Endothelial cell of umbilical vein (primary cell): ENCODE results near the gene SPEN. TPM values are rescaled to one million over a fixed set of nuclear protein-coding genes. Genes with fewer than 3 reads are reported as not detected.

ENCODE experiments used
- BruUV-seq: library from RNA; stranded (reverse); fragments of 400-500 nt; replicated peaks from 2 replicates; lab custom pipeline; 2021; lab: Mats Ljungman, UMichigan
- CTCF ChIA-PET: fragments of 300-600, 350-600 bp; sonication (Branson Sonifier 250); formaldehyde crosslinking; loops from one replicate; lab custom pipeline; 2021; ENCODE audit warnings: antibody characterized with exemption, inconsistent platforms; lab: Charles Lee
- POLR2A ChIA-PET: fragments of 300-600, 350-600 bp; sonication (Branson Sonifier 250); formaldehyde crosslinking; loops from one replicate; lab custom pipeline; 2021; ENCODE audit warnings: antibody characterized with exemption, inconsistent platforms; lab: Charles Lee
- DNase-seq: peaks from one replicate; pipeline ENCODE4 v3.0.0-alpha.2; 2011; ENCODE audit warnings: low read depth, low spot score
- FAIRE-seq: peaks from 2 replicates; lab custom pipeline; 2011; peaks lifted over from hg19 to GRCh38; lab: Jason Lieb, UNC
- H2AFZ ChIP-seq: 2 replicates; pipeline ENCODE4 v1.6.0; 2012; ENCODE audit warnings: low read depth, low read length, control low read depth, inconsistent platforms
- H3K27ac ChIP-seq: 2 replicates; pipeline ENCODE4 v1.5.1; 2011; ENCODE audit warnings: low read depth, mild to moderate bottlenecking, control low read depth, low read length, moderate library complexity; ENCODE audit not compliant: insufficient read depth
- H3K27me3 ChIP-seq, 2 experiments: 2 replicates each; pipeline versions ENCODE4 v1.6.0 to v1.6.1; 2011; ENCODE audit warnings: low read length in 2 of 2, mixed read lengths in 1 of 2; ENCODE audit not compliant: control insufficient read depth in 2 of 2, insufficient read depth in 2 of 2
- H3K36me3 ChIP-seq, 2 experiments: 2 replicates in 1 of 2; 3 replicates in 1 of 2; pipeline ENCODE4 v1.5.1; 2011; ENCODE audit warnings: low read length in 2 of 2, mild to moderate bottlenecking in 1 of 2, moderate library complexity in 1 of 2; ENCODE audit not compliant: control insufficient read depth in 2 of 2, insufficient read depth in 2 of 2; ENCODE audit errors: extremely low read depth in 1 of 2
- H3K4me1 ChIP-seq: 3 replicates; pipeline ENCODE4 v1.5.1; 2011; ENCODE audit warnings: mild to moderate bottlenecking, low read length; ENCODE audit not compliant: control insufficient read depth, insufficient read depth; ENCODE audit errors: extremely low read depth
- H3K4me2 ChIP-seq: 2 replicates; pipeline ENCODE4 v1.6.1; 2011; ENCODE audit warnings: low read length, control low read depth, mixed read lengths; ENCODE audit not compliant: insufficient read depth
- H3K4me3 ChIP-seq, 3 experiments: fragments of 200-600 bp in 1 of 3; sonication (generic), shearing (Covaris generic) in 1 of 3; replicated peaks in 1 of 3; 2 replicates each; pipeline ENCODE4 v1.5.1; 2011 to 2016; ENCODE audit warnings: control low read depth in 3 of 3, low read length in 3 of 3, mild to moderate bottlenecking in 2 of 3, inconsistent platforms in 1 of 3, low read depth in 1 of 3, moderate library complexity in 1 of 3; ENCODE audit not compliant: insufficient read depth in 1 of 3
- H3K79me2 ChIP-seq: 2 replicates; pipeline ENCODE4 v1.6.0; 2012; ENCODE audit warnings: low read length, inconsistent platforms; ENCODE audit not compliant: control insufficient read depth, insufficient read depth
- H3K9ac ChIP-seq: replicated peaks from 2 replicates; pipeline ENCODE3; 2011; ENCODE audit warnings: low read length, control low read depth; ENCODE audit not compliant: insufficient read depth; ENCODE audit errors: extremely low read depth
- H3K9me1 ChIP-seq: replicated peaks from 3 replicates; pipeline ENCODE4 v1.6.0; 2011; ENCODE audit warnings: mild to moderate bottlenecking, low read length; ENCODE audit not compliant: control insufficient read depth, insufficient read depth; ENCODE audit errors: extremely low read depth
- H3K9me3 ChIP-seq: replicated peaks from 2 replicates; pipeline ENCODE4 v1.5.1; 2012; ENCODE audit warnings: low read length, inconsistent platforms; ENCODE audit not compliant: control insufficient read depth, insufficient read depth
- H4K20me1 ChIP-seq: replicated peaks from 2 replicates; pipeline ENCODE3; 2011; ENCODE audit warnings: mild to moderate bottlenecking, low read length; ENCODE audit not compliant: control insufficient read depth, insufficient read depth; ENCODE audit errors: extremely low read depth
- EZH2 ChIP-seq: IDR thresholded peaks from 2 replicates; pipeline ENCODE4 v1.6.1; 2012; ENCODE audit warnings: borderline replicate concordance, low read depth, mild to moderate bottlenecking, moderate library complexity, low read length, inconsistent platforms; ENCODE audit not compliant: severe bottlenecking
- FOS ChIP-seq: IDR thresholded peaks from 2 replicates; pipeline ENCODE4 v1.6.1; 2011; ENCODE audit warnings: mild to moderate bottlenecking, low read length, moderate library complexity, borderline replicate concordance; ENCODE audit not compliant: insufficient read depth
- GATA2 ChIP-seq: IDR thresholded peaks from 2 replicates; pipeline ENCODE4 v1.7.0; 2011; ENCODE audit warnings: low read depth, mild to moderate bottlenecking, moderate library complexity, mixed read lengths, low read length; ENCODE audit not compliant: insufficient read length, insufficient read depth
- JUN ChIP-seq: IDR thresholded peaks from 2 replicates; pipeline ENCODE4 v1.6.1; 2011; ENCODE audit warnings: borderline replicate concordance, low read depth; ENCODE audit not compliant: insufficient read length, insufficient read depth
- MYC ChIP-seq: IDR thresholded peaks from one replicate; pipeline ENCODE4 v1.6.1; 2011; ENCODE audit warnings: mild to moderate bottlenecking, low read depth, low read length
- POLR2A ChIP-seq: IDR thresholded peaks from 2 replicates; pipeline ENCODE4 v1.6.1; 2012; ENCODE audit warnings: low read depth, mild to moderate bottlenecking, control low read depth, low read length
- POLR2AphosphoS5 ChIP-seq: IDR thresholded peaks from 2 replicates; pipeline ENCODE4 v1.6.1; 2012; ENCODE audit warnings: low read depth, mild to moderate bottlenecking, control low read depth, low read length, moderate library complexity; ENCODE audit not compliant: insufficient read depth
- dilution Hi-C: fragments of 300-500 bp; cut with MboI; formaldehyde crosslinking; loops from one replicate; pipeline ENCODE4 v1.15.0; 2019; ENCODE audit warnings: low sequenced_read_pairs; ENCODE audit not compliant: extremely low pct_ligation_motif_present
- intact Hi-C: fragments of 100-400 bp; cut with micrococcal nuclease; formaldehyde crosslinking; loops from one replicate; pipeline ENCODE4 v1.10.0; 2022
- polyA plus RNA-seq, 4 experiments: library from polyadenylated mRNA; depleted of rRNA in 3 of 4; stranded (reverse) in 3 of 4; unstranded in 1 of 4; fragments of >200 nt; gene quantifications; 2 replicates each; pipeline versions ENCODE4 v1.2.1 to v1.2.3, GENCODE V29; 2011 to 2012; ENCODE audit warnings: missing spikeins in 1 of 4
- total RNA-seq: library from RNA; stranded (reverse); gene quantifications from 2 replicates; pipeline ENCODE4 v1.2.3, GENCODE V29; 2021
- TF ChIP-seq, protein P1 (sequence below): IDR thresholded peaks from 2 replicates; pipeline ENCODE4 v1.6.1; 2011; ENCODE audit not compliant: insufficient read depth, insufficient read length
- TF ChIP-seq, protein P2 (sequence below), 2 donors: IDR thresholded peaks; 1 replicate in 1 of 2; 2 replicates in 1 of 2; pipeline ENCODE4 v1.5.1; 2011; ENCODE audit warnings: low read length in 2 of 2, mild to moderate bottlenecking in 2 of 2, moderate library complexity in 2 of 2, control low read depth in 1 of 2, inconsistent platforms in 1 of 2, low read depth in 1 of 2; ENCODE audit not compliant: insufficient read depth in 1 of 2; ENCODE audit errors: extremely low read depth in 1 of 2

The SPEN gene
- total and polyA plus RNA-seq, 2 donors (not counting 3 experiments of a cell fraction or from before 2014, with no cell fraction given), result 9.3 to 44.4 TPM

DNA sequence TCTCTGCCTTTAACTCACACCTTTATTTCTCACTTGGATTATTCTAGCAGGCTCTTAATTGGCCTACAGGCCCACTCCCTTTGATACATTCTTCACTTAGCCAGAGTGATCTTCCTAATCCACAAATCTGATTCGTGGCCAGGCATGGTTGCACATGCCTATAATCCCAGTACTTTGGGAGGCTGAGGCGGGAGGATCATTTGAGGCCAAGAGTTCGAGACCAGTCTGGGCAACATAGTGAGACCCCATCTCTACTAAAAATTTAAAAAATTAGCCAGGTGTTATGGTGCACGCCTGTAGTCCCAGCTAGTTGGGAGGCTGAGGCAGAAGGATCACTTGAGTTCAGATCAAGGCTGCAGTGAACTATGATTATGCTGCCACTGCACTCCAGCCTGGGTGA, 126.3 kb downstream of the SPEN start:
- dilution Hi-C loops, result no loop called here
- FAIRE-seq (no peak), DNase-seq (no peak)
- Histone ChIP-seq H3K9ac (no peak overlapping the region), H2AFZ (no peak overlapping the region), H4K20me1 (peaks cover 2% of the 10 kb centered on the region), H3K9me3 (no peaks in the 10 kb centered on the region), H3K4me1 (peaks cover 7% of the 10 kb centered on the region), H3K27me3 (no peaks in the 10 kb centered on the region), H3K9me1 (no peaks in the 10 kb centered on the region), H3K79me2 (peaks cover 55% of the 10 kb centered on the region), H3K36me3 (peaks cover 9 to 11% of the 10 kb centered on the region in 2 experiments), H3K27ac (no peak overlapping the region), H3K4me2 (no peak overlapping the region), H3K4me3 (no peak overlapping the region)
- ChIA-PET CTCF (interaction anchor here (2.6 to 2.8 kb wide), 2 partner anchors 16 to 182 kb away, joined by 8 to 18 read pairs; no protein-coding TSS in a partner anchor), POLR2A (no interaction called here)
- intact Hi-C loops, result loop anchor here (2.0 kb wide), 1 partner anchor 15 kb away; no protein-coding TSS in a partner anchor
- no peak for TF ChIP-seq GATA2
- TF ChIP-seq POLR2A, result no peak
- TF ChIP-seq JUN, result no peak
- TF ChIP-seq MYC, result no peak
- TF ChIP-seq, protein P1, sequence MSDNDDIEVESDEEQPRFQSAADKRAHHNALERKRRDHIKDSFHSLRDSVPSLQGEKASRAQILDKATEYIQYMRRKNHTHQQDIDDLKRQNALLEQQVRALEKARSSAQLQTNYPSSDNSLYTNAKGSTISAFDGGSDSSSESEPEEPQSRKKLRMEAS, result no peak
- TF ChIP-seq FOS, result no peak
- TF ChIP-seq POLR2AphosphoS5, result no peak
- no peak for TF ChIP-seq EZH2
- TF ChIP-seq, protein P2, sequence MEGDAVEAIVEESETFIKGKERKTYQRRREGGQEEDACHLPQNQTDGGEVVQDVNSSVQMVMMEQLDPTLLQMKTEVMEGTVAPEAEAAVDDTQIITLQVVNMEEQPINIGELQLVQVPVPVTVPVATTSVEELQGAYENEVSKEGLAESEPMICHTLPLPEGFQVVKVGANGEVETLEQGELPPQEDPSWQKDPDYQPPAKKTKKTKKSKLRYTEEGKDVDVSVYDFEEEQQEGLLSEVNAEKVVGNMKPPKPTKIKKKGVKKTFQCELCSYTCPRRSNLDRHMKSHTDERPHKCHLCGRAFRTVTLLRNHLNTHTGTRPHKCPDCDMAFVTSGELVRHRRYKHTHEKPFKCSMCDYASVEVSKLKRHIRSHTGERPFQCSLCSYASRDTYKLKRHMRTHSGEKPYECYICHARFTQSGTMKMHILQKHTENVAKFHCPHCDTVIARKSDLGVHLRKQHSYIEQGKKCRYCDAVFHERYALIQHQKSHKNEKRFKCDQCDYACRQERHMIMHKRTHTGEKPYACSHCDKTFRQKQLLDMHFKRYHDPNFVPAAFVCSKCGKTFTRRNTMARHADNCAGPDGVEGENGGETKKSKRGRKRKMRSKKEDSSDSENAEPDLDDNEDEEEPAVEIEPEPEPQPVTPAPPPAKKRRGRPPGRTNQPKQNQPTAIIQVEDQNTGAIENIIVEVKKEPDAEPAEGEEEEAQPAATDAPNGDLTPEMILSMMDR (IDR thresholded peaks at IDR 0.05; ENCODE audit: extremely low read depth in 1 of 2, insufficient read depth in 1 of 2, low read depth in 1 of 2, low read length in 2 of 2), result no peak
- no TSS peak for BruUV-seq
